HG02840 (cell line): Measurements from ENCODE around the gene VPS37B.
"Not testable (repeated sequence)": the region's sequence is repeated elsewhere in the genome, so short reads cannot be mapped to it uniquely, and the experiment has no call there.

Experiments
- ATAC-seq: cut with Tn5 transposase; IDR thresholded peaks from one replicate; pipeline ENCODE4 v1.9.1; 2021; ENCODE audit warnings: mild to moderate bottlenecking, moderate library complexity, moderate number of reproducible peaks; ENCODE audit not compliant: unreplicated experiment, low FRiP score

VPS37B gene

DNA sequence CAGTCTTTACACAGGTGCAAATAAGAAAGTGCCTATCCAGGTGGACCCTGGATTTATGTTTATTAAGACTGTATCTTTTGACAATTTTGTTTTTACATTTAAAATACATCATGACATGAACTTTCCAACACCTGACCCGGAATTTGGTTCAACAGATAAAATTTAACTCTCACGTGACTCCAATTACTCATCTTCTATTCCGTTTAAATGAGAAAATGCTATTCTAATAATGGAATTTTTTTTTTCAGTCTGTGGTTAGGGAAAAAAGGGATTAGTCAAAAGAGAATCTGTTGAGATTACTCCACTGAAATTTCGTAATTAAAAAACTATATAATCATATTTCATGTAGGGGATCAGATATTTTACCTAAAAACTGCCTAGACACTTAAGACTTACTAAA is 11.1 kb downstream of the VPS37B start:
- no peak for ATAC-seq

DNA sequence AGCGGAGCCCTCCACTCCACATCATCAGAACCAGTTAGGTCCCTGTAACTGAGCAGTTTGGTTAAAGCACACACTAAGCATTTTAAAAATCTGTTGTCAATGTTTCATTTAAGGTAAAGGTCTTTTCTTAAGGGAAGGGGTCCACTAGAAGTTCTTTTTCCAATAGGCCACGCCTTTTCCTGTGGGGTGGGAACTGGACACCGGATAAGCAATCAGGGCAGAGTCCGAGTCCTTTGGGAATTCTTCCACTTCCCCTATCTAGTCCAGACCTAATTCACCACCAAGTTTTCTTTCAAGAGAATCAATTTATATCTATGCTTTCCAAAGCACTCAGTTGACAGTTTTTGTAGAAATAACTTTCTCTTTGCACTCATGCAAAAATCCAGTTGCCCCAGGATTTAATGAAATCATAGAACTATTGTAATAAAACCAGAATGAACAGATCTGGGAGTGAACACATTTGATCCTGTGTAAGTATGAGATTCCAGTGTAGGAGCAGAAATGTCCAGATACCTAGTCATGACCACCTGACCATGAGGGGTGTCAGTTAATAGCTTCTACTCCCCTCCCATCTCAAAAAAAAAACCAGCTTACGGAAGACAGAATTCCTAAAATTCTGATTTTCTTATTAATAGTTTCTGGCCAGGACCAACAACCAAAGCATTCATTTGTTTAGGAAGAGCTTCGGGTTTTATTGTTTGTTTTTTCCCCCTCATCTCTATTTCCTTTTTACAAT is 11.7 kb downstream of the VPS37B start:
- no peak for ATAC-seq

DNA sequence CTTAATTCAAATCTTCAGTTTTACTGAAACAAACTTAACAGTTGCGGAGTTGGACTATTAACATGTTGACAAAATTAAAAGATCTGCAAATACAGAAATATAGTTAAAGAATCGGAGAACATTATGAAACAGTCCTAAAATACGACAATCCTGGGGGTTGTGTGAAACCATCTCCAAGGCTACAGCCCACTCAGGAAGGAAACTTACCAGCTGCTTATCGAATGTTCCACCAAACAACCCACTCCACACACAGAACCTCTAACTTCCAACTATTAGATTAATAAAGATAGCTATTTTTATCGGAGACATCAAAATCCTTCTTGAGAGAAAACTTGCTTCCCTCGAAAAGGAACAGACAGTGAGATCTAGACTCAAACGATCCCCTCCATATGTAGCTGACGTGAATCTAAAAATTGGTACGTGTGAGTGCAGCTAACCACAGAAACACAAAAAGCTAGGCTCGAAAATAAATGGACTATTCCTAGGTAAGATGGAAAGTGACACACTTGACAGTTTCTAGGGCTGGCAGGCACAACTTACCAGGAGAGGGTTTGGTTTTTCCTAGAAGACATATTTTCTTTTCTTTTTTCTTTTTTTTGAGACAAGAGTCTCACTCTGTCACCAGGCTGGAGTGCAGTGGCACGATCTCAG is 12.9 kb downstream of the VPS37B start:
- no peak for ATAC-seq

DNA sequence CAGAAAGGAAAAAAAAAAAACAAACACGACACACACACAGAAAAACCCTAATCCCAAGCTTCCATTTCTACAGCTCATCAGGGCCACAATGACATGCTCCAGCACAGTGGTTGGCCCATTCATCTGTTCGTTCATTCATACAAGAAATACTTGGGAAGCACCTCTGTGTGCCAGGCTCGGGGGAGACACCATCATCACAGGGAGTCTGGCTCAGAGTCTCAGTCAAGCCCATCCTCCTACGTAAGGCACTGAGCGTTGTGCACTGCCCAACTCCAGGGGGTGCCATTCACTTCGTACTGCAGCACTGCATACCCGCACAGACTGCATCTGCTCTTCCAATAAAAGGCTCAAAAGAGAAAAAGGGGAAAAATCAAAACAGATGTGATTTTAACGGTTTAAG is 15.3 kb downstream of the VPS37B start:
- no peak for ATAC-seq

DNA sequence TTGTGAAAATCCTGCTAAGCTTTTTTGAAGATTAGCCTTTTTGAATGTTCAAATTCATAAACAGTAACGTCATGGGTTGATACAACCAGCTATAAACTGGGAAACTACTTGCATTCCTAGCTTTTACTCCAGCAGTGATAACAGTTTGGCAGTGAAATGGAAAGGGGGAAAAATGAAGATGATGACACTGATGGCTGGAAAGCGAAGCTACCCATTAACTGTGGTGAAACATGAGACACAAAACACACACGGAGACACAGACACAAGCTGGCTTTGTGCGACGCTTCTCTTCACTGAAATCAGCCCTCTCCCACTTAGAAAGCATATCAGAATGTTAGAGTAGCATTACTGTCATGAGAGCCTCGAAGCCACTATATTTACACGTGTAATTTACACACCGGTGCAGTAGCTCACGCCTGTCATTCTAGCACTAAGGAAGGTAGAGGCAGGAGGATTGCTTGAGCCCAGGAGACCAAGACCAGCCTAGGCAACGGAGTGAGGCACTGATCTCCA is 15.7 kb downstream of the VPS37B start:
- no peak for ATAC-seq

DNA sequence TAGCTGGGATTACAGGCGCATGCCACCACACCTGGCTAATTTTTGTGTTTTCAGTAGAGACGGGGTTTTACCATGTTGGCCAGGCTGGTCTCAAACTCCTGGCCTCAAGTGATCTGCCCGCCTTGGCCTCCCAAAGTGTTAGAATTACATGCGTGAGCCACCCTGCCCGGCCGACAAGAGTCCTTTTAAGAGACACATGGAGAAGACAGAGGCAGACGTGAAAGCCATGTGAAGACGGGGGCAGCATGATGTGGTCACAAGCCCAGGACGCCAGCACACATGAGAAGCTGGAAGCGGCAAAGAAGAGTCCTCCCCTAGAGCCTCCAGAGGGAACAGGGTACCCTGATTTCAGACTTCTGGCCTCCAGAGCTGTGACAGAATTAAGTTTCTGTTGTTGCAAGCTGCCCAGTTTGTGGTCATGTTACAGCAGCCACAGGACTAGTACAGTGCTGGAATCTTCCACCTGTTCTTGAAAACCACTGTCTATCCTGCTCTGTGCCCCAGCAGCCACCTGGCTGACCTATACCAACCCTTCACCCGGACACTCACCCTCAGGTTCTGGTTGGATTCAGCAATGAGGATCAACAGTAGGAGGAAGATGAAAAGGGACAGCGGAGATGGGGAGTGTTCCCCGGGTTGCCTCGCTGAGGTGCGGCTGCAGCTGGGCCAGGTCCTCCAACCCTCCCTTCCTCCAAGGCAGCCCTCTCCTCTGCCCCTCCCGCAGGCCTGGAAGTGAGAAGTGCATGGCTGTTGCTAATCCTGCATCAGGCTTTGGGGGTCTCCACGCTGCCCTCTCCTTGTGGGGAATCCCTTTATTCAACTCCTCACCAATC is 16.9 kb downstream of the VPS37B start:
- ATAC-seq, result no peak

DNA sequence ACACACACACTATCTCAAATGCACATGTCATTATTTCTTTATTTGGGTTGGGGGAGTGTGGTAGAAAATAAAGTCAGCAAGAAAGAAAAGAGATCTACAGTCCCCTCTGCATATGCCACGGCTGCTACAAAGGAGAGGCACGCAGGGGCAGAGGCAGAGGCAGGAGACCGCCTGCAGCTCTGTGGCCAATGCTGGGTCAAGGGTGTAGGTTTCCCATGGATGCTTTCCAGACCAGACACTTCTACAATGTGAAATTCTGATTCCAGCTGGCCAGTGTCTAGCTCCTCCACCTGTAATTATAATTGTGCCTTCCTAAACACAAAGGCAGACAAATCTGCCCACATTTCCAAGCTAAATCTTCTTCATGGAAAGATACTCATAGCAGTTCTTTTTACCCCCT is 19.2 kb downstream of the VPS37B start:
- no peak for ATAC-seq

DNA sequence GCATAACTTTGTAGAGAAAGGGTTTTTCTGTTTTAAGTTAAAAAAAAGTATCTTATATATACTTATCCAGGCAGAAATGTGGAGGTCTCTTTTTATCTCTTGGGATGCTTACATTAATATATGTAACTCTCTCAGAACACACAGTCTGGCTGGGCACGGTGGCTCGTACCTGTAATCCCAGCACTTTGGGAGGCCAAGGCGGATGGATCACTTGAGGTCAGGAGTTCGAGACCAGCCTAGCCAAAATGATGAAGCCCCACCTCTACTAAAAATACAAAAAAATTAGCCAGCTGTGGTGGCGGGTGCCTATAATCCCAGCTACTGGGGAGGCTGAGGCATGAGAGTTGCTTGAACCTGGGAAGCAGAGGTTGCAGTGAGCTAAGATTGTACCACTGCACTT is 19.6 kb downstream of the VPS37B start:
- ATAC-seq, result not testable (repeated sequence)

DNA sequence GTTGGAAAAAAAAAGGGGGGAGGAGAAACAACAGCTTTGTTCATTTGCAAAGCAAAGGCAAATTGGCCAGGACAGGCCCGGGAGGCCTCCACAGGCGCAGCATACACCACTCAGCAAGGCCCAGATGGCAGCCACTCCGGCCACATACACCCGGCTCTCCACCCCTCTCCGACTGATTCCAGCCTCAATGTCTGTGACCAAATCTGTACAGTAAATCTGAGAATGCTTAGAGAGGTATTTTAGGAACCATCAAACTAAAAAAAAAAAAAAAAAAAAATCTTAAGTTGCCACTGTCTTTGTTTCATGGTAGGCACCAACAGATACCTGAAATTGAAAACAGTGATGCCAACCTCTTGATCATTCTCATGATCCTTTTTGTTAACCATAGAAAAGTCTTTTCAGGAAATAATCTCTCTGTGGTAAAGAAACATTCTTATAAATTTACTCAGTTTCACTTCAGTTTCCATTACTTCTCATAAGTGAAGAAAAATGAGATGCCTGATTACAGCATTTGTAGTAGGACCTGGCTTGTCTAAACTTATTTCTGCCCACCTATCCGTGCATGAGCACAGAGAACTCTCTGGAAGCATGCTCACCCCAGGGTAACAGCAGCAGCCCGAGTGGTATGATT is 20.2 kb downstream of the VPS37B start:
- ATAC-seq, result no peak

DNA sequence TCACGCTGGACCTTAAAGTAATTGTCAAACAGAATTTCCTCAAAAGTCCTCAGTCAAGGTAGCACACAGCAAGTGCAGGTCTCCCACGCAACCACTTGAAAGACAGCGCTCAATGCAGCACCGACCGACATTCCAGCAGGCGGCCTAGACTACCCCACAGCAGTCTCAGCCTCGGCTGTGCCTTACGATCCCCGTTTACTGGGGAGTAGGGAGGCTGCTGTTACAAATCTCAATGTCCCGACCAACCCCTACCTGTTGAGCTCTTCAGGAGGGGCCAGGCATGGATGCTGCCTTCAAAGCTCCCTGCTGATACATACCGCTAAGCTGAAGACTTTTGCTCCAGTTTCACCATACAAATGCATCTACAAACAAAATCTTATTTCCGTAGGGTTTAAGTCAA is 21.8 kb downstream of the VPS37B start:
- ATAC-seq, result no peak

DNA sequence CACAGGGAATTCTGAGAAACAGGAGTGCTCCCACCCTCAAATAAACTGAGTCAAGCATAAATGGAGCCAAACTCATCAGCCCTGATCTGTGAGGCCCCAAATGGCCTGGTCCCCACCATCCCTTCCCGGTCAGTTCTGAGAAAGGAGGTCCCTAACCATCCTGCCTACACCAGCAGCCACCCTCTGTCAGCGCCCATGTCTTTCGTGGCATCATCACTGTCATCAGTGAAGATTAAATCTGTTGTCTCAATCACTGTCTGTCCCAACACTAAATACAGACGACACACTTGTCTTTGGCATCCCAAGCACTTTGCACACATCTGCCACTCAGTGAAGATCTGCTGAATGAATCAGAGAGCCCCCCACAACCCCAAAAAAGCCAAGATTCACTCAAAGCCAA is 22.4 kb downstream of the VPS37B start:
- ATAC-seq, result no peak

DNA sequence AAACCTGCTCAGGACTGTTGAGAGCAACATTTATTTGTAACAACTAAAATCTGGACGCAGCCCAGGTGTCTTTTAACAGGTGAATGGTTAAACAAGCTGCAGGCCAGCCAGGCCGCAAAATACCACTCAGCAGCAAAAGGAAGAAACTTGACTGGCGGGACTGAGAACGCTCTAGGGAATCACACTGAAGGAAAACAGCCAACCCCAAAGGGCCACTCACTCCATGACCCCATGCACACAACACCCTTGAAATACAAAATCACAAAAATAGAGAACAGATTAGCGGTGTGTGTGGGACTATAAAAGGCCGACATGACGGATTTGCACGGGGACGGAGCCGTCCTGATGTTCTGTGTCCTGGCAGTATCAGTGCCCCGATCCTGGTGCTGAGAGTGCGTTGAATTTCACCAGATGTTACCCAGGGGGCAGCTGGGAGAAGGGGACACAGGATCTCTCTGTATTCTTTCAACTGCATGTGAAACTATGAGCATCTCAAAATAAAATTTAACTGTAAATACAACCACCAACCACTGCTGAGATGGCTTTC is 23.0 kb downstream of the VPS37B start:
- ATAC-seq, result no peak

DNA sequence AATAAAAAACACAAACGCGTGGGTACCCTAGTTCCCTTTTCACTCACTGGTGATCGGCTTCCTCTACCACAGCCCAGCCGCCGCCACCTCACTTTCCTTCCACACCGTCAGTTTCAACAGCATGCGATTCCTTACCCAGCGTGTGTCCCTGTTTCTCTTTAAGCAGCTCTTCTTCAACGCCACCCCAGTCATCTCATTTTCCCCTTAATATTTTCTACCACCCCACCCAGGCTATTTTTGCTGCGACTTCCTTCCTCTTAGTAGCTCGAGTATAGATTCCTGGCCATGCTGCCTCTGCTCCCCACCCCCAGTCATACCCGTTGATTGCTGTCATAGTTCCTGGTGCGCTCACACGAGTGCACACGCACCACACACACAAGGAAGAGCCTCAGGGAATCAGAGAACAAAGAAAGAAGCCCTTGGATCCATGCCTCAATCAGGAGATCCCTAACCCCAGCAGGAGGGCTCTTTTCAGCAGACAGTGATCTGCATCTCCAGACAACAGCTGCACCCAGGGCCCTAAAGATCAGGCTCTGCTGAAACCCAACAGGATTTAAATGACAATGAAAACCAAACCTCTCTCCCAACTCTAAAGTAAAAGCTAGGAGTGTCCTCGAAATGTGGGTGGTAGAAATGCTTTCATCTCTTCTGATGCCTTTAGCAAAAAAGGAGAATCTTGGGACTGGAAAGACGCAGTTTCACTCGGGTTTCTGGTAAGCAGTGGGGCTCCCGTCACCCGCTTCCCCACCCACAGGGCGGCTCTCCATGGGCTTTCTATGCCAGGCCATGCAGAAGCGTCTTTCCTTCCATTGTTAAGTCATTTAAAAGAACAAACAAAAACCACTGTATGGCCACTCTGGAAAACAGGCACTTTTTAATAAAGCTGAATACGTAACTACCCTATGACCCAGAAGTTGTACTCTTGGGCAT is 23.8 kb downstream of the VPS37B start:
- ATAC-seq, result no peak

DNA sequence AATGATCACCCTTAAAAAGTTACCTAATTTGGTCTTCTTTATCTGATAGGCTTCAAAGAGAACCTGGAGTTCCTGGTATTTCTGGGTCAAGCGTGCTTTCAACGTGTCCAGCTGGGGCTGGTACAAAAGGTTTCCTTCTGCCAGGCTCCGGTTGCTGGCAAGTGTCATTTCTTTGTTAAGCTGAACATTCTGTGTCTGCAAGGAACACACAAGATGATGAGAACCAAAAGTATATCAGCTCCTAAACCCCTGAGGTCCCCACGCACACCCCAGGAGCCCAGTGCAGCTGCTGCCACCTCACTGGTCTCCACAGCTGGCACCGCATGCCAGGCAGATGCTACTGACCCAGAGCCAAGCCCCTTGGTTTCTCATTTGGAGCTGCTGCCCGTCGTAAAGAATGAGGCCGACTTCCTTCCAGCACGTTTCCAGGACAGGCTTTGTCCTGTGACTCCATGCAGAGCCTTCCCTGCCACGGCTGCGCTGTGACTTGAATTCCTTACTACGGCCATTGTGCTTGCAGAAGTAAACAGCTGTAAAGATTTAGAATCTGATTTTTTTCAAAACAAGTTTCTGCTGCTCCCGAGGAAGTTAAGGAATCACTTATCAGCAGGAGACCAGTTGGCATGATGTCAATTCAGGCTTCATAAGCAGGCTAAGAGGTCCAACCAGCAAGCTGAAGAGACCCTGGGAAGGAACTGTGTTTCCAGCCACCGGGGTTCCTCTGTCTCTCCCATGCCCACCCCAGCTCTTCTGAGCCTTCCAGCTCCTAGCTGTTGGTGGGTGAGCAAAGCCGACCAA is 24.9 kb downstream of the VPS37B start:
- ATAC-seq, result no peak

DNA sequence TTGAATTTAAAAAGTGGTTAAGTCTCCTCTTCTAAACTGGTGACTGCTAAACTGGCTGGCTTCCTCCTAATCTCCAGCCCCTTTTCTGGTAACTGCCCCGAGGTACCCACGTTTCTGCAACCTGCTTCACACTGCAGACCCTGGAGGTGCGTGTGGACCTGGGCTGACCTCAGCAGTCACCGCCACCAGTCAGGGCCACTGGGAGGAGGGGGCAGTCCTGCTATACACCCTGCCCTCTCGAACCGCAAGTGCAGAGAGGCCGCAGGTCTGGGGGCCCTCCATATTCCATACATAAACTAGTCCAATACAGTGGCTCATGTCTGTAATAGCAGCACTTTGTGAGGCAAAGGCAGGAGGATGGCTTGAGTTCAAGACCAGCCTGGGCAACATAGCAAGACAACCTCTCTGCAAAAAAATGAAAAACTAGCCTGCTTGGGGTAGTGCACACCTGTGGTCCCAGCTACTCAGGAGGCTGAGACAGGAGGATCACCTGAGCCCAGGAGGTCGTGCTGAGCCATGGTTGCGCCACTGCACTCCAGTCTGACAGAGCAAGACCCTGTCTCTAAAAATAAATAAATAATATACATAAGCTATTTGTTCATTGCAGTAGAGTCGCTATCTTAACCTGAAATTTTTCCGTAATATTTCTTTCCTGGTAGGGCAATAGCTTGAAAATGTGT is 25.6 kb downstream of the VPS37B start:
- no peak for ATAC-seq

DNA sequence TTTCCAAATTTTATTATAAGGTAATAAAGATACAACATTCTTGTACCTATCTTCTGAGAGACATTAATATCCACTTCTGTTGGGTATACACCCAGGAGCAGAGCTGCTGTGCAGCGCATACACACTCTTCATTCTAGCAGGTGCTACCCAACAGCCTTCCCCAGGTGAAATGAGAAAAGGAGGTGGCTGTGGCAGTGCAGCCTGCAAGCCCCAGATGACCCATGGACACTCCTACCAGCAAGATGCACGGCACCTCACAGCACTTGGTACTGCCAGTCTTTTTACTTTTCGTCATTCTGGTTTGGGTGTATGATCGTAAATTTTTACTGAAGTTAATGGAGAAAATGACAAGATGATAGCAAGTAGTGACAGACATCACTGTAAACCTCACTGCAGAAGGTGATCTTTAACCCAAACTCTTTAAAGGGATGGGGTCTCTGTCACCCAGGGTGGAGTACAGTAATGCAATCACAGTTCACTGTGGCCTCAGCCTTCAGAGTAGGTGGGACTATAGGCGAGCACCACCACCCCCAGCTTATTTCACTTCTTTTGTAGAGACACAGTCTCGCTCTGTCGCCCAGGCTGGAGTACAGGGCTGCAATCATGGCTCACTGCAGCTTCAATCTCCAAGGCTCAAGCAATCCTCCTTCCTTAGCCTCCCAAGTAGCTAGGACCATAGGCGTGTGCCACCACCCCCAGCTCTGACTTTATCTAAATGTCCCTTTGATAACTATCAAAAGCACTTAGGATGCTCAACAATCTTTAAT is 26.5 kb downstream of the VPS37B start:
- ATAC-seq, result no peak

DNA sequence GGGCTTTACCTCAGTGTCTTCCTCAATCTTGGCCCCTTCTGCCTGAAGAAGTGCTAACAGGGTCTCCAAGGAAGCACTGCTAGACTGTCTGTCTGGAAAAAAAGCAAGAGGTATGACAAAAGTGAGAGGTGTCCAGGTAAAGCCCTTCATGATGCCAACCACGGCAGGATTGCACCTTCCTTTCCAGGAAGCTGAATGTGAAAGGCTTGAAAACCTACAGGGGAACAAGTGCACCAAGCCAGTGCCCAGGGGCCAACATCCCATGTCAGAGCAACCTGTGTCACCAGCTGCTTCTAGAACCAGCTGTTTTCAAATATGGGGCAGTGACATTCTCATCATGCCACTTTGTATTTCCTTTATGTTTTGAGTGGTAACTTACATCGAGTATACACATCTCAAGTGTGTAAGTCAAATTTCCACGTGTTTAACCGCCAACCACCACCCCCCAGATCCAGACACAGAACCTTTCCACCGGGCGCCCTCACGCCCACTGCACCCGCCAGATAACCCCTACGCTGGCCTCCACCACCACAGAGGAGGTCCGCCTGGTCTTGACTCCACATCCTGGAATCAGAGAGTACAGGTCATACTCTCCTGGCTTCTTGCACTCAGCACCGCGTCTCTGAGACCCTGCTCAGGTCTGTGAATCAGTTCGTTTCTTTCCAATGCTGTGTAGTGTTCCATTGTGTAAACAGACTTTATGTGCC is 27.3 kb downstream of the VPS37B start:
- ATAC-seq, result no peak
